HG03097 (cell line): ENCODE data around the gene AARS2.

Experiments
- ATAC-seq: cut with Tn5 transposase; IDR thresholded peaks from one replicate; pipeline ENCODE4 v1.9.1; 2021; ENCODE audit not compliant: unreplicated experiment, low FRiP score

Gene AARS2

GRCh38 chr6:44278315-44278714 is 34.8 kb downstream of the AARS2 start:
- no peak for ATAC-seq

DNA sequence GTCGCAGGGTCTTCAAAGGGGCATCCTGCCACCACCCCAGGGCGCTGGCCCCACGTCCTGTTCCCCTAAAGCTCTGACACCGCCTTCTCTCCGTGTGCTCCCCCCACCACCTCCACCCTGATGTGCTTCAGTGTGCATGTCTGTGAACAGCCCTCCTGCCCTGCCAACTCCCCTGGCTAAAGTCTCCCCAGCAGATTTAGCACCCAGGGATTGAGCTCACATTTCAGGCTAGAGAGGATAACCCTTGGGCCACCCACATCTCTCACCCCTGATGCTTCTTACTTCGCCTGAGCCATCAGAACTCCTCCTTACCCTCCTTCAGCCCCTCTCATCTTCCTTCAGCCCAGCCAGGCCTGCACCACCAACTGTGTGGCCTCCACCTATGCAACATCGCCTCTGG is 35.4 kb downstream of the AARS2 start:
- ATAC-seq, result no peak

DNA sequence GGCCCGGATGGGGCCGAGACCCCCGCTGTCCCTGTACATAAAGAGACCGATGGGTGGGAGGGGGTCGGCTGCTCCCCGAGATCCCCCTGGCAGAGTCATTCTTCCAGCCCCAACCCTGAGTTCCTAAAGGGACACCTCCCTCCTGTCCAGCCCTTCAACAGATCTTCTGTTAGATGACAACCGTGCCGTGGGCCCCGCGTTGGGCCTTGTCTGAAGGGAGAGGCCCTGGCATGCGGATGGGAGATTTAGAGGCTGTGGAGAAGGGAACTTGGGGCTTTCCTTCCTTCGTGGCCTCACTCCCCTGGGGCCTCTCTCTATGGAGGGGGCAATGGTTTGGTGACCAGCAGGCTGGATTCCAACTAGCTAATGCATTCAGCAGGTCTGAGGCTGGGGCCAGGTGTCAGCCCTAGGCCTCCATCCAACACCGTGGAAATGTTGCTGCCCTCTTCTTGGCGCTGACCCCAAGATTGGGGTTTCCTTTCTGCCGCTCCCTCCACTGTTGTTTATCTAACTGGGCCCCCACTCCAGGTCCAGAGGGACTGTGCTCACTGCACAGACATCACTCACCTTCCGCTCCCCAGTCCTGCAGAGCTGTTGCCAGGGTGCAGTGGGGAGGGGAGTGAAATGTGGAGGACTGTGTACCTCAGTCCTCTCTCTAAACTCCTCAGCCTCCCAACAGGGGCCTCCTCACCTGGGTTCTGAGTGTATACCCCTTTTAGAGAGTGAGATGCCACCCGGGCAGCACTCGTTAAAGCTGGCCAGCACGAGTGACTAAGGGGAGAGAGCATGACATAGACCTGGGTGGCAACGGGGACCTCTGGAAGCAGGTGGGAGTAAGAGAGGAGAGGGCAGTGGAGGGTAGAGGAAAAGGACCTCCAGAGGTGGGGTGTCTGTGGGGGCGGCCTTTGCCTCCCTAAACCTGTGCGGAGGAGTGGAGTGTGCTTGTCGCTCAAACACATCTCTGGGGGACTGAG is 36.2 kb downstream of the AARS2 start:
- ATAC-seq, result no peak

GRCh38 chr6:44275749-44276648 is 37.1 kb downstream of the AARS2 start:
- ATAC-seq, result no peak

DNA sequence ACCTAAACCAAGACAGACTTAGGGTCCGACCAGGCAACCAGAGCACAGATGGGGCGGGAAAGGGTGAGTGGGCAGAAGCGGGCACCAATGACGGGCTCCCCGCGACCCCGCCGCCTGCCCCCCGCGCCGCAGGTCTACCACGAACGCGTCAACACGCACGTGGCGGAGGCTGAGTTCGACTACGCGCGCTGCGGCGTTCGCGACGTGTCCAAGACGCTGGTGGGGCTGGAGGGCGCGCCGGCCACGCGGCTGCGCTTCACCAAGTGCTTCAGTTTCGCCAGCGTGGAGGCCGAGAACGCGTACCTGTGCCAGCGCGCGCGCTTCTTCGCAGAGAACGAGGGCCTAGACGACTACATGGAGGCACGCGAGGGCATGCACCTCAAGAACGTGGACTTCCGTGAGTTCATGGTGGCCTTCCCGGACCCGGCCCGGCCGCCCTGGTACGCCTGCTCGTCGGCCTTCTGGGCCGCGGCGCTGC is 37.8 kb downstream of the AARS2 start:
- no peak for ATAC-seq

- no peak for ATAC-seq
Observed at GRCh38 chr6:44273617-44274016, 39.5 kb downstream of the AARS2 start.

DNA sequence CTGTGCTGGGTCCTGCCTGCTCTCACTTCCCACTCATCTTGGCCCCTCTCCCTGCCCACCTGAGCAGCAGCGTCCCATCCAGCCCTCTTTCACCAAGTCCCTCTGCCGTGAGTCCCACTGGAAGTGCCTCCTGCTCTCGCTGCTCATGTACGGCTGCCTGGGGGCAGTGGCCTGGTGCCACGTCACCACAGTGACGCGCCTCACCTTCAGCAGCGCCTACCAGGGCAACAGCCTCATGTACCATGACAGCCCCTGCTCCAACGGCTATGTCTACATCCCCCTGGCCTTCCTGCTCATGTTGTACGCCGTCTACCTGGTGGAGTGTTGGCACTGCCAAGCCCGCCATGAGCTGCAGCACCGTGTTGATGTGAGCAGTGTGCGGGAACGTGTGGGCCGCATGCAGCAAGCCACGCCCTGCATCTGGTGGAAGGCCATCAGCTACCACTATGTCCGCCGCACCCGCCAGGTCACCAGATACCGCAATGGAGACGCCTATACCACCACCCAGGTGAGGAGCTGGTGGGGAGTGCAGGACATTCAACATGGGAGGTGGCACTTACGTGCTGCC is 40.1 kb downstream of the AARS2 start:
- ATAC-seq, result no peak

DNA sequence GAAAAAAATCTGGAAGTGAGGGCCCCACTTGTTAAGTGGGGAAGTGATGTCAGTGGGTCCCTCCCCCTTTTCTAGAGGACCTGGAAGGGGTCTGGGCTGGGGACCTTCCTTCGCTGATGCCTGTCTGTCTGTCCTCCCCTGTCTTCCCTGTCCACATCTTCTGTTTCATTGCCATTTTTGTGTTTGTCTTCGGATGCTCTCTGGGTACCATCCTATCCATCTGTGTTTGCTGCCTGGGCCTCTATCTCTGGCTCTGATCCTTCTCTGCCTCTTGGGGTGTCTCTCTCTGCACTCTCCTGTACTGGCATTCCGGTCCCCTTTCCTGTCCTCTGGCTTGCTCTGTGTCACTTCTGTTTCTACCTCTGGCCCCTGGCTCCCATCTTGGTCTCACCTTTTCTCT is 40.6 kb downstream of the AARS2 start:
- ATAC-seq, result no peak

- no peak for ATAC-seq
Observed at GRCh38 chr6:44271914-44272313, 41.2 kb downstream of the AARS2 start.

GRCh38 chr6:44271406-44271723 is 41.8 kb downstream of the AARS2 start:
- ATAC-seq, result no peak

DNA sequence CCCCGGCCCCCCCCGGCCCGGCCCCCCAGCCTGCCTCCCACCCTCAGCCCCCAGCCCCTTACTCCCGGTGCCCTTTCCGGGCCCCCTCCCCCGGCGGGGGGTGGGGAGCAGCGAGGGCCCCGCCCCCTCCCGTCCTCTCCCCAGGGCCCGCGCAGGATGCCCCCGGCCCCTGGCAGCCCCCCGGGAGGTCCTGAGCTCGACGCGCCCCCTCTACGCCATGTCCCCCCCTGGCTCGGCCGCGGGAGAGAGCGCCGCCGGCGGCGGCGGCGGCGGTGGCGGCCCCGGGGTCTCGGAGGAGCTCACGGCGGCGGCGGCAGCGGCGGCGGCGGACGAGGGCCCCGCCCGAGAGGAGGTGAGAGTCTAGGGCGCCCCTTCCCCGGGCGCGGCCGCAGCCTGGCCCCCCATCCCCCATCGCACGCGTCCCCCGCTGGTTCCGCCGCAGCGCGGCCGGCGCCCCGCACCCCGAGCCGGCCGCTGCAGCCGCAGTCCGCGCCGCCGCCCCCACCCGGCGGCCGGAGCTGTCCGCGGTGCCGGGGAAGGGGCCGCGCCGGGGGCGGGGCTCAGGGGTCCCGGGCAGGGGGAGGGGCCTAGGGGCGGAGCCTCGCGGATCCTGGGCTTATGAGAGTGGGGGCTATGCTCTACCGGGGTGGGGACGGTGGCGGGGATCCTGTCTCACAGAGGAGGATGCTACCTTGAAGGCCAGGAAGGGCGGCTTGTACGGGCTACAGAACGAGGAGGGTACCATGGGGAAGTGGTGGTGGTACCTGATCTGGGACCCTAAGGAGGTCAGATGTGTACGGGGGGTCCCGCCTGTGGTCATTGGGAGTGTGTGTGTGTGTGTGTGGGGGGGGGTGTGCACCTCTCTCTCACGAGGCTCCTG is 42.4 kb downstream of the AARS2 start:
- no peak for ATAC-seq

GRCh38 chr6:44269921-44270525 is 43.1 kb downstream of the AARS2 start, which contains the start of gene TMEM151B:
TMEM151B (plus strand) TSS chr6:44270450; CDS start chr6:44270743, 293 bp downstream.
- ATAC-seq, result no peak

DNA sequence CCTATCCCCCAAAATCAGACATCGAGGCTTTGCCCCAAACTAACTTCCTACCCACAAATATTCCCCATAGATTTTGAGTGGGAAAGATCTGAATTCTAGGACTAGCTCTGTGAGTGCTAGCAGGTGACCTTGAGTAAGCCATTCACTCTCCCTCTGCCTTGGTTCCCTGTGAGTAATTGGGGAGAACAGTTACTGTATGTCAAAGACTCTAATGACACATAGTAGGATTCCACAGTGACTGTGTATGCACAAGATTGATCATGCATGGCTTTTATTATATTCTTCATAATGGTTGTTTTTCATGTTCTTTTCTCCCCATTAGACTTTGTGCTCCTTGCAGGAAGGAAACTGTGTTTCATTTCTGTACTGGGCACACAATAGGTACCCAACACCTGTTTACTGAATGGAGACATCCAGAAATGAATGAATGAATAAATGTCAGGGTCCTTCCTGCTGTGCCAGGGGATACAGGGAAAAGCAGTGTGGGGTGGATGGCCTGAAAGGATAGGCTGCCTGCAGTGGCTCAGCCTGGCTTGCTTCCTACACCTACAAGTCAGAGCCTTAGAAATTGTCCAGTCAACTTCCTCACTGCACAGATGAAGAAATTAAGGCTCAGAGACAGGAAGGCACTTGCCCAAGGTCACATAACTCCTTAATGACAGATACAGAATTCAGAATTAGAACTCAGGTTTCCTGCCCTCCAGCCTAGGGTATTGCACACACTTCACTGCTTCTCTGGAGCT is 43.8 kb downstream of the AARS2 start:
- no peak for ATAC-seq

DNA sequence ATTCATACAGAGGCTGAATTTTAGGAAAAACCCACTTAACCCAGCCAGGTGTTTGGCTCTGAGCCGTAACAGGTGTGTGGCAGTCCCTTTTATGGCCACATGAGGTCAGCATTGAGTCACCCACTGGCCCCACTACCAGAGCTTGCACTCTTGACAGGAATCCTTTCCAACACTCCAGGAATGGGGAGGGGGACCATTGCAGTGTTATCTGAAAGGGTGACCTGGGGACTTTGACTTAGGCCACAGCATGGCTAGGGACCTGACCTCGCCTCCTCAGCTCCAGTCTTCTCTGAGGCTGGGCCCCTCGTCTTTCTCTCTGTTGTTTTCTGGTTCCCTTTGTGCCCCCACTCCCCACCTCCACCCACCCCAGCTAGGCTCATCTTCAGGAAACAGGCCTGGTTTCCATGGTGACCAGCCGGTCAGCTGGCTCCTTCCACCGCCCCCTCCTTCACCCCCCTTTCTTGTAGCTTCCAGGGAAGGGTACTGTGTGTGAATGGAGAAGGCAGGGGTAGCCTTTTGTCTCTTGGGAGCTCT is 45.0 kb downstream of the AARS2 start:
- no peak for ATAC-seq

DNA sequence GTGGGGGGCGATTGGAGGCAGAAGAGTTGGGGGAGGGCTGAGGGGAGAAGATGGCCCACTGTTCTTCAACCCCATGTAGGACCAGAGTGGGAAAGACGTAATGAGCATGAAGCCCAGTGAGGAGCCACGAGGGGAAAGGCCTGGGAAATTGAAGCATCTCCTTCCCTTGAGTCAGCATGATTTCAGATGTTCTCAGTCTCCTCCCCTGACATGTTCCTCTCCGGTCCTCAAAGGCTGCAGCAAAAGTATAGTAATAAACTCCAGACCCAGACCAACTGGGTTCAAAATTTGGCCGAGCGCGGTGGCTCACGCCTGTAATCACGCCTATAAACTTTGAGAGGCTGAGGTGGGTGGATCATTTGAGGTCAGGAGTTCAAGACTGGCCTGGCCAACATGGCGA is 45.9 kb downstream of the AARS2 start:
- ATAC-seq, result no peak

DNA sequence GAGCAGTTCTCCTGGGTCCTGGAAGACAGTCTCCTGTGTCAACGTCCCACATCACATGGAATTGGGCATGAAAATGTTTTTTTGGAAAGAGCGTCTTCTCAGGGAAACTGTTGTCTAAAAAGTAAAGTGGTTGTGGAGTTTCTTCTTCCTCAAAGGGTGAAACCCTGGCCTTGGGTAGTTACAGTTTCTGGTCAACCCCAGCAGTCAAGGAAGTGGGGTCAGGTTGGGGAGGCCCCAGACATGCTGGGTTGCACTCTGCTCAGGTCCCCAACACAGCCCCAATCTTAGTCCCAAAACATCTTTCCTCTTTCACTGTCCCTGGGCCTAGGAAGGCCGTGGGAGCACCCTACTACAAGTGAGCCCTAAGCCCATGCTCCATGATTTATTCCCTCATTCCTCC is 46.8 kb downstream of the AARS2 start:
- no peak for ATAC-seq

DNA sequence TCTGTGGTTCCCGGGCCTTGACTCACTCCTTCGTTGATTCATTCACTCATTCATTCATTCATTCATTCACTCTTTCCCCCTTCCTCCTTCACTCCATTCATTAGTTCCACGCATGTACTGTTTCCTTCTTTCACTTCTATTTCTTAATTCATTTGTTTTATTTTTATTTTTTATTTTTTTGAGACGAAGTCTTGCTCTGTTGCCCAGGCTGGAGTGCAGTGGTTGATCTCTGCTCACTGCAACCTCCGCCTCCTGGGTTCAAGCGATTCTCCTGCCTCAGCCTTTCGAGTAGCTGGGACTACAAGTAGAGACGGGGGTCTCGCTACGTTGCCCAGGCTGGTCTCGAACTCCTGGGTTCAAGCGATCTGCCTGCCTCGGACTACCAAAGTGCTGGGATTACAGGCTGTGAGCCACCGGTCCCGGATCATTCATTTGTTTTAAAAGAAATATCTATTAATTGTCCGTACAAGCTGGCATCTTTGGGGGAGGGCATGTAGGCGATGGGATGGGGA is 47.4 kb downstream of the AARS2 start:
- no peak for ATAC-seq

DNA sequence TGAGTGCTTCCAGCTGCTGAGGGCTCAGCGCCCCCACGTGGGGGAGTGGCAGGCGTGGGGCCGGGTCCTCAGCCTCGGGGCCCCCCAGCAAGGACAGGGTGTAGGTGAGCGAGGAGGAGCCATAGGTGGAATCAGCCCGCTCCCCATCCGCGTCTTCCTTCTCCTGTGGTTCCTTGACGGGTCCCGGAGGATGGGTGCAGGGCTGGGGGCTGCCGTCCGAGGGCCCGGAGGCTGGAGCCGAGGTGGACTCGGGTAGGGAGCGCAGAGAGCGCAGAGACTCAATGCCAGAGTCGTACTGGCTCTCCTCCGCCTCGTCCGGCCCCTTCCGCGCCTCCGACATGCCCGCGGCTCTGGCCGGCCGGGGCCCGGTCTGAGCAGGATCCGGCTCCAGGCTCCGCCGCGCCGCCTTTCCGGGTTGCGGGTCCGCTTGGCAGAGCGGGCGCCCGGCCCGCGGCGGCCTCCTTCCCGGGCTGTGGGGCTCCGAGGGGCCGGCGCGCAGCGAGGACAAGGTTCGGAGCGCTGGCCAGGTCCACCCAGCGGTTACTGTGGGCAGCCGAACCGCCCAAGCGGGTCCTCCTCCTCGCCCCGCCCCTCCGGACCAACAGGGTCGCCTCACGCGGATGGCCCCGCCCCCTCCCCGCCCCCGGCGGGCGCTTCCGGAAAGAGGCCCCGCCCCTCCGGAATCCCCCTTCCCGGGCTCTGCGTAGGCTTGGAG is 48.0 kb downstream of the AARS2 start, which contains the start of gene NFKBIE:
NFKBIE (minus strand) TSS at position 545 of the 715 bp plus-strand sequence; CDS start at position 340, 205 bp downstream.
- peak; percentile 34 for ATAC-seq
